HUES6 (cell line): ENCODE data around the gene AOAH.

Source experiments
- H3K27ac ChIP-seq: 2 replicates; pipeline ENCODE4 v1.7.0; 2013; ENCODE audit warnings: low read depth, mild to moderate bottlenecking, low read length, inconsistent platforms
- H3K27me3 ChIP-seq: 2 replicates; pipeline ENCODE4 v1.6.1; 2013; ENCODE audit warnings: low read length; ENCODE audit not compliant: control insufficient read depth, insufficient read depth
- H3K36me3 ChIP-seq: 2 replicates; pipeline ENCODE4 v1.6.1; 2013; ENCODE audit warnings: low read length; ENCODE audit not compliant: control insufficient read depth, insufficient read depth
- H3K4me1 ChIP-seq: 2 replicates; pipeline ENCODE4 v1.6.1; 2013; ENCODE audit warnings: low read length; ENCODE audit not compliant: control insufficient read depth, insufficient read depth
- H3K4me3 ChIP-seq: 2 replicates; pipeline ENCODE4 v1.5.1; 2013; ENCODE audit warnings: low read depth, low read length
- H3K9ac ChIP-seq: one replicate; pipeline ENCODE4 v1.6.1; 2013; ENCODE audit warnings: mild to moderate bottlenecking, low read length
- H3K9me3 ChIP-seq: 2 replicates; pipeline ENCODE4 v1.6.1; 2013; ENCODE audit warnings: low read depth, low read length; ENCODE audit not compliant: control insufficient read depth, insufficient read depth

Gene AOAH

DNA sequence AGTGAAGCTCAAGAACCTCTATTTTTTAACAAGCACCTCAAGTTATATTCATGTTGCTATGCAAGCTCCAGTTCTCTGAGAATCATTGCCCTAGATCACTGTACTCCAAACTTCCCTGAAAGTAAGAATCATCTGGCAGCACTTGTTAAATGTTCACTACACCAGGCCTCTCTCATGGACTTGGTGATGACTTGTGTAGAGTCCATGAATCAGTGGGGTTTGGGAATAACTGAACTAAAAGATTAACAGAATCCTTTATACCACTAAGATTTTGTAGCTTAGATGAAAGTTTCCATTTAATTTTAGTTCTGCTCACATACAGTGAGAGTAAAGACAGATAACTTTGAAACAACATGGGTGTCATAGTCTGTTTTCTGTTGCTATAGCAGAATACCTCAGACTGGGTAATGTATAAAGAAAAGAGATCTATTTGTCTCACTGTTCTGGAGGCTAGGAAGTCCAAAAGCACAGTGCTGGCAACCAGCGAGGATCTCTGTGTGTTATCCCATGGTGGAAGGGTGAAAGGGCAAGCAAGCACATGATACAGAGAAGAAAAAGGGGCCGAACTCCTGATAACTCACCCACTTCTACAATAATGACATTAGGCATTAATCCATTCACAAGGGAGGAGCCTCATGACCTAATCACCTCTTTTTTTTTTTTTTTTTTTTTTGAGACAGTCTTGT lies 27.9 kb upstream of the AOAH start:
- H3K4me1 ChIP-seq = peaks cover 8% of the 10 kb centered on the region; the same call in 1 of the 2 replicates
- no peak overlapping the region for H3K27ac ChIP-seq
- no peaks in the 10 kb centered on the region for H3K9me3 ChIP-seq
- H3K4me3 ChIP-seq = no peak overlapping the region
- no peaks in the 10 kb centered on the region for H3K36me3 ChIP-seq
- H3K27me3 ChIP-seq = no peaks in the 10 kb centered on the region
- no peak overlapping the region for H3K9ac ChIP-seq

DNA sequence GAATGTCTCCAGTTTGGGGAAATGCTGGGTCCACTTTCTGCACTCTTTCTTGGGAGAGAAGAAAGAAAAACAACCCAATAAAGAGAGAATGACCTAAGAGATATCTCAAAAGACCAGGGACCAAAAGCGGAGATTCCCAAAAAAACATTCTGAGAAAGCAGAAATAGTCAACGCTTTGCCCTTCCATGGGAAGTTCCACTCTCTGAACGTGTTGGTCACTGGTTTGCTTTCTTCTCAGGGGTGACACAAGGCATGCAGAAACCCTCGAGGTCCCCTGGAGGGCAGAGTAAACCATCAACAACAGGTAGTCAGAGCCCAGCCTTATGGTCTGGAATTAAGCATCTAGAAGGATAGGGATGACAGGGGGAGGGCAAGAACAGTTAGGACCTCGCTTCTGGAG lies 26.2 kb upstream of the AOAH start:
- Histone ChIP-seq H3K27me3 (no peaks in the 10 kb centered on the region), H3K4me3 (no peak overlapping the region), H3K27ac (no peak overlapping the region), H3K9ac (no peak overlapping the region), H3K9me3 (no peaks in the 10 kb centered on the region), H3K4me1 (peaks cover 11% of the 10 kb centered on the region; the same call in 1 of the 2 replicates), H3K36me3 (no peaks in the 10 kb centered on the region)

- Histone ChIP-seq H3K4me1 (peaks cover 11% of the 10 kb centered on the region; the same call in 1 of the 2 replicates), H3K27ac (no peak overlapping the region), H3K9ac (no peak overlapping the region), H3K27me3 (no peaks in the 10 kb centered on the region), H3K4me3 (no peak overlapping the region), H3K36me3 (no peaks in the 10 kb centered on the region), H3K9me3 (no peaks in the 10 kb centered on the region)
Observed at GRCh38 chr7:36749282-36749960, 25.1 kb upstream of the AOAH start.

DNA sequence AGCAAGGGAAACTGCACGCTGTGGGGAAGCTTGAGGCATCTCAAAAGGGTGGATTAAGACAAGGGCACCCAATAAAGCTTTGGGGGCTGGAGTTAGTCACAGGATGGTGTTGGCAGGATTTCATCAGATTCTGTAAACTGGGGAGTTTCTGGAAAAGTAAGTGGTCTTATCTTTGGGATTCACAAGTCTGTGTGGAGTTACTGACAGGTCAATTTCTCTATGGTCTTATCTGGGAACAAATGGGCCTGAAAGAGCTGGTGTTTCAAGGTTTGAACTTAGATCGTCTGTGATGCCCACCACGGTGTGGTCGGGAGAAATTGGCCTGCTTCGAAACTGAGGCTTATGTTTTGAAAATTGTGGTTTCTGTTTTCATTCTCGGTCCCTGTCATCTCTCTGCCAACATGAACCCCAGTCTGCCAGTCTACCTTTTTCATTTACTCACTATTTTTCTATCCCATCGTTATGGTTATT lies 23.8 kb upstream of the AOAH start:
- peaks cover 11% of the 10 kb centered on the region; the same call in 1 of the 2 replicates for H3K4me1 ChIP-seq
- H3K27me3 ChIP-seq = no peaks in the 10 kb centered on the region
- no peak overlapping the region for H3K9ac ChIP-seq
- no peaks in the 10 kb centered on the region for H3K9me3 ChIP-seq
- H3K4me3 ChIP-seq = no peak overlapping the region
- H3K27ac ChIP-seq = no peak overlapping the region
- no peaks in the 10 kb centered on the region for H3K36me3 ChIP-seq

DNA sequence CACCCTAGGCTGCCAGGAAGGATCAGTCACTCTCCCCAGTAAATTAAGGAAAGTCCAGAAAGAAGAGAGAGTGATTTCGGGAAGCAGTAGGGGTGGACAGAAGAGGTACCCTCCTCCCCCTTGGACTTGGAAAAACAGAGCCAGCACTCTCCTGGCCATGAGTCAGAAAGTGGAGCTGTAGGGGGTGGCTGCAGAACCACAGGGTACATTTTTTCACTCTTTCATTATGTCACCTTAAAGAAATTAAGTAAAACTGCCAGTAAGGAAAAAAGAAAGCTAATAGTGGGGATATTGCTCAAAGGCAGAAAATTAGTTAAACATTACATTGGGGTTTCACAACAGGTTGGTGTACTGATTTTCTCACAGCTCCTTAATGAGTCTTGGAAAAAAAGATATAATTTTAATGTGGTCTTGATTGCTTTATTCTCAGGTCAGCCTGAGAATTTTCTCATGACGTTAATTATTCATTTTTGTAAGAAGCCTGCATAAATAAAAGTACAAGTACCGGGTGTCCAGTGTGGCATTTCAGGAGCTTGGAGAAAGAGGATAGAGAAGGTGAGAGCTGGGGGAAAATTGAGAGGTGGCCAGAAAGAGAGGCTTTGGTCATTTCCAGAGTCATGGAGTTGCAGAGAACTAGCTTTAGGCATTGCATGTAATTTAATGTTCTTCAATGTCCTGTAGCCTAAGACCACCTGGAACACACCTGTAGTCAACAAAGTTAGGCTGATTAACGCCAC lies 23.2 kb upstream of the AOAH start:
- no peaks in the 10 kb centered on the region for H3K36me3 ChIP-seq
- no peak overlapping the region for H3K4me3 ChIP-seq
- no peak overlapping the region for H3K27ac ChIP-seq
- no peak overlapping the region for H3K9ac ChIP-seq
- no peaks in the 10 kb centered on the region for H3K27me3 ChIP-seq
- peaks cover 11% of the 10 kb centered on the region; the same call in 1 of the 2 replicates for H3K4me1 ChIP-seq
- H3K9me3 ChIP-seq = no peaks in the 10 kb centered on the region

- Histone ChIP-seq H3K27ac (no peak overlapping the region), H3K9ac (no peak overlapping the region), H3K9me3 (0 out of 2 replicates have a peak, but pooled peaks cover 4% of the 10 kb centered on the region), H3K36me3 (no peaks in the 10 kb centered on the region), H3K27me3 (no peaks in the 10 kb centered on the region), H3K4me3 (no peak overlapping the region), H3K4me1 (peaks cover 11% of the 10 kb centered on the region; the same call in 1 of the 2 replicates)
Observed at GRCh38 chr7:36746347-36746746, 22.1 kb upstream of the AOAH start.

- no peak overlapping the region for H3K27ac ChIP-seq
- H3K36me3 ChIP-seq = no peaks in the 10 kb centered on the region
Observed at GRCh38 chr7:36742911-36743775, 18.8 kb upstream of the AOAH start.

GRCh38 chr7:36741866-36742265 lies 17.6 kb upstream of the AOAH start:
- H3K9me3 ChIP-seq = 0 out of 2 replicates have a peak, but pooled peaks cover 4% of the 10 kb centered on the region
- no peaks in the 10 kb centered on the region for H3K36me3 ChIP-seq
- H3K27me3 ChIP-seq = no peaks in the 10 kb centered on the region
- H3K4me1 ChIP-seq = peaks cover 8% of the 10 kb centered on the region
- H3K4me3 ChIP-seq = no peak overlapping the region
- no peak overlapping the region for H3K9ac ChIP-seq
- H3K27ac ChIP-seq = no peak overlapping the region

More at GRCh38 chr7:36742911-36743775, 18.8 kb upstream of the AOAH start:
- no peaks in the 10 kb centered on the region for H3K27me3 ChIP-seq
- H3K4me3 ChIP-seq = no peak overlapping the region
- no peak overlapping the region for H3K9ac ChIP-seq
- H3K9me3 ChIP-seq = 0 out of 2 replicates have a peak, but pooled peaks cover 4% of the 10 kb centered on the region
- H3K4me1 ChIP-seq = peaks cover 19% of the 10 kb centered on the region

DNA sequence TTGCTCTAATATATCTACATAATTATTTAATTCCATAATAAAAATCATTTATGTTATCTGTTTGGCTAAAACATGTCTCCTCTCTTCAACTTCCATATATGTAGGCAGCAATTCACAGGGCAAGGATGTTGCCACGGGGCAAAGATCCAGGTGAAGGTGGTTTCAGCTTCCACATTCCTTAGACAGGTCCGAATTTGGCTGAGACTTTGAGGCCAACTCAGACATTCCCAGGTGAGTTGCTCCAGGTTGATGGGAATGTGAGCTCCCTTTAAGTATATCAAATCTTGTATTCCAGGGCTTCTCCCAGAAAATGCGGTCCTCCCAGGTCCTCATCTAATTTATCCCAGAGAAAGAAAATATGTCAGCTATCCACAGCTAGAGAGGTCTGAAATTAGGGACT lies 15.1 kb upstream of the AOAH start:
- Histone ChIP-seq H3K9me3 (0 out of 2 replicates have a peak, but pooled peaks cover 4% of the 10 kb centered on the region), H3K4me1 (peaks cover 8% of the 10 kb centered on the region), H3K27ac (no peak overlapping the region), H3K4me3 (no peak overlapping the region), H3K36me3 (no peaks in the 10 kb centered on the region), H3K9ac (no peak overlapping the region), H3K27me3 (no peaks in the 10 kb centered on the region)

GRCh38 chr7:36736899-36737211 lies 12.6 kb upstream of the AOAH start:
- Histone ChIP-seq H3K27me3 (no peaks in the 10 kb centered on the region), H3K4me1 (peaks cover 8% of the 10 kb centered on the region), H3K36me3 (no peaks in the 10 kb centered on the region), H3K27ac (no peak overlapping the region), H3K9me3 (0 out of 2 replicates have a peak, but pooled peaks cover 1% of the 10 kb centered on the region), H3K9ac (no peak overlapping the region), H3K4me3 (no peak overlapping the region)
